ENCODE results near the gene TSPOAP1.
A peak's percentile ranks its signal among the peaks of the same experiment; 100 is the strongest.

Gene TSPOAP1

GRCh38 chr17:58278661-58279015 is 50.0 kb downstream of the TSPOAP1 start:
- no peak for DNase-seq (ENCODE audit: low read depth, low spot score)

DNA sequence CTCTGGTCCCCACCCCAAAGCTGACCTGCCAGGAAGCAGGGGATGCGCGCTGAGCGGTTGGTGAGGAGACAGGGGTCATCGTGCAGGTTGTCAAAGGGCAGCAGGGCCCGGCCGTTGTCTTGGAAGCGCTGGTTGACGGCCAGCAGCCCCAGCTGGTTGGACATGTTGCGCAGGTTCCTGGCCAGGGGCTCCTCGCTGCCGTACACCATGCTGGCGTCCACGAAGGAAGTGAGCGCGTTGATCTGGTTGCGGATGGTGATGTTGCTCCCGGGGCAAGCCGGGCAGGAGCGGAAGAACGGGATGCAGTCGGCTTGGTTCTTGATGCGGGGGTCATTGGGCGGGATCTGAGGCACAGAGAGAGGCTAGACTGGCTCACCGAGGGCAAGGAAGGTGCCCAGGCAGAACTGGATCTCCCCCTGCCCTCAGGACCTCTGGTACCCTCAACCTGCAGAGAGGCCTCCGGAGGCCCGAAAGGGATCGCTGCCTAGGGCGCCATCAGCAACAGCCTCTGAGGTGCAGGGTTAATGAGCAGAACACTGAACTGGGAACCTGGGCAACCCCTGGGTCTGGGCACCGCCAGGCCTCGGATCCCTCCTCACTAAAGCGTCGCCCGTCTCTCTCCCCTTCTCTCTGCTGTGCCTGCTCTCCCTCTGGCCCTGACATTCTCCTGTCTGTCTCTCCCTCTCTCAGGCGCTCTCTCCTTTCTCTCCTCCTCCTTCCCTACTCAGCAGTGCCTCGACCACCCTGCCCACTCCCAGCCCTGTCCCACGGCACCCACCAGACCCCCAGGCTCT is 50.6 kb downstream of the TSPOAP1 start:
- DNase-seq (ENCODE audit: low read depth, low spot score), result peak; percentile 35

DNA sequence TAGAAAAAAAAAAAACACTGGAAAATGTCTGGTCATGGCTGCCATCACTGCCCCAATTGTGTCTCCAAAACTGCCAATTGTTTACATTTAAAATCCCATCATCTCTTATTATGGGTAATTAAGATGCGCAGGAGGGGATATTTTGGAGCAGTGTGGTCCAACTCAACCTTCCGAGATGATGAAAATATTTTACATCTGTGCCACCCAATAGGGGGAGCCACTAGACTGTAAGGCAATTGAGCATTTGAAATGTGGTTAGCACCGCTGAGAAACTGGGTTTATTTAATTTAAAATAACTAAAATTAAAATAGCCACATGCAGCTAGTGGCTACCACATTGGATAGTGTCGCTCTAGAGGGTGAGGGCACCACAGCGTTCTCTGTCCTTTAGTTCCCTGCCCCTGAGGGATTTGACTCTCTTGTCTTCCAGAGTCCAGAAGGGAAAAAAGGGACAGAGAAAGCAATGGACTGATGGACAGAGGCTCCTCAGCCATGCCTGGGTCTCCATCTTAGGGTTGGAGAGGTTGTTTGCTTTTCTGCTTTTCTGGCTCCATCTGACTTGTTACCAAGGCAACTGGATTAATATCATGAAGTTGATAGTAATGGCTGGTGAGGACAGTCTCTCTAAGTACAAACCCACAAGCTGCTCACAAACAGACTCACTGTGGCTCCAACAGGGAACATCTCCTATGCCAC is 51.3 kb downstream of the TSPOAP1 start:
- no peak for DNase-seq (ENCODE audit: low read depth, low spot score)

- DNase-seq (ENCODE audit: low read depth, low spot score), result peak; percentile 23
Observed at GRCh38 chr17:58276423-58276822, 52.2 kb downstream of the TSPOAP1 start.

- DNase-seq (ENCODE audit: low read depth, low spot score), result no peak
Observed at GRCh38 chr17:58275417-58275816, 53.2 kb downstream of the TSPOAP1 start.

DNA sequence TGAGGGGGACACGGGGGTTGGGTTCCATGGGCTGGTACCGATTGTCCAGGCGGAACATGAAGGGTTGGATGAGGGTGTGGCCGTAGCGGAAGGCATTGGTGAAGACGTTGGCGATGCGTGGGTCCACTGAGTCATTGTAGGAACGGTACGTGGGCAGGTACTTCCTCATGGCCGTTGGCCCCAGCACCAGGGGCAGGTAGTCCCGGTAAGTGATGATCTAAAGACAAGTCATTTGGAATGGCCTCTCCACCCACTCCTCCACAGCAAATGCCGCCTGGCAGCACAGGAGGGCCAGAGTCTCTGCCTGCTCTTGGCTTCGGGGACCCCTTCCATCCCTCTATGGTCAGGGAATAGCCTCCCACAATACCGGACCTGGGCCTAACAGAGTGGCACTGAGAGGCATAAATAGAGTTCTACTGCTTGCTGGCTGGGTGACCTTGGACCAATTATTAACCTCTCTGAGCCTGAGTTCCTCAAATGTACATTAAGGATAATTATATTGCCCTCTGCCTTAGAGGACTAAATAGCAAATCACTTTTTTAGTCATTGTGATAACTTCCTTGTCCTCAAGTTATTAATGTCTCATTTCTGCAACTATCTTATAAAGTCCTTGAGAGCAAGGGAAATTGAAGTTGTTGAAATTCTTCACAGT is 55.0 kb downstream of the TSPOAP1 start:
- no peak for DNase-seq (ENCODE audit: low read depth, low spot score)

- DNase-seq (ENCODE audit: low read depth, low spot score), result no peak
Observed at GRCh38 chr17:58272367-58273280, 56.0 kb downstream of the TSPOAP1 start.

GRCh38 chr17:58271216-58271931 is 57.2 kb downstream of the TSPOAP1 start:
- no peak for DNase-seq (ENCODE audit: low read depth, low spot score)

DNA sequence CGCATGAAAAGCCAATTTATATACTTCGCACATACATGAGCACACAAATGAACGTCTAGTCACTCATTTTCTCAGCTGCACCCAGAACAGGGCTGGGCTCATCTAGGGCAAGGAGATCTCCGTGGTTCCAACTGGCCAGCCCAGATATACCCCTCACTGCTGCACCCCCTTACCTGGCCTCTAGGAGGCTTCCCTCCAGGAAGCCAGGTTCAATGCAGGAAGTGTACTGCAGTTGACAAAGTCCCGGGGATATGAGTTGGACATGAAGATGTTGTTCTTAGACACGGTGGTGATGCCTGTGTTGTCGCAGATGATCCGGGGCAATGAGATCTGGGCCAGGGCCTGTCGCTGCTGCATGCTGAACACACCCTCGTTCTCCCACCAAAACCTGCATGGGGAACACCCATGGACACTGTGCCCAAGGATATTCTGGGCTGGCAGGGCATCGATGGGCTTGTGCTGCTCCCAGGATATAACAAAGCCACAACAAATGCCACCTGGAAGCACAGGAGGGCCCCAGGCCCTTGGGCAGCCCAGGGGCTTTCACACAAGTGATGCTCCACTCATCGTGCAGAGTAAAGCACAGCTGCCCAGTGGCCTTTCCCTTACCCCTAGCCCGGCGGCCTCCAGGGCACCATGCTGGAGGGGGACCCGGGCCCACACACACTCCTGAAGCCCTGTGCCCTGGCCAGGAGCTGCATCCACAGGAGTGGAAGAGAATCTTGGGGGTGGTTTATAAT is 57.9 kb downstream of the TSPOAP1 start:
- no peak for DNase-seq (ENCODE audit: low read depth, low spot score)

DNA sequence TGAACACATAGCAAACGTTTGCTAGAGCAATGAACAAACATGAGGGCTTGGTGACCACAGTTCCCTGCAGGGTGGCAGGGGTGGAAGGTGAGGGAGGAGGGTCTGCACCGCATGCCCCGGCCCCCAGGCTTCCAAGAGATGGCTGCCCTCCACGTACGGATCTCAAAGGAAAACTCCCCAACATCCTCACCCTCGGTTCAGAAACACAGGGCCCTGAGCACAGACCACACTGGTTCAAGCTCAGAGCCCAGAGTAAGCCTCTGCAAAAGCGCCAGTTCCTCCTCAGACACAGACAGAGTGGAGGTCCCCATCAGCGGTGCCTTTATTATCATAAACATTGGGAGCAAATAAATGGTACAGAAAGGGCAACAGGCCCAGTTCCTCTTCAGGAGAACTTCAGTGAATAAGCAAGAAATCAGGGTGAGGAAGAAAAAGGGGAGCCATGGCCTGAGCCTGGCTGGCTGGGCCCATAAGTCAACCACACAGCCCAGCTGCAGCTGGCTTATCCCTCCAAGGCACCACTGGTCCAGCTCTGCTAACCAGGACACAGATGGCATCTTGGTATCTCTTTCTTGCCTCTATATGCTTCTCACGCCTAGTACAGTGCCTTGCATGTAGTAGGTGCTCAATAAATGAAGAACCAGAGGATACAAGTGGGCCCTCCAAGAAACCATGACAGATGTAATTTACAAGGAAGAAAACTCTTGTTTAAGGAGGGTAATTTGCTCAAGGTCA is 58.9 kb downstream of the TSPOAP1 start:
- DNase-seq (ENCODE audit: low read depth, low spot score), result no peak

DNA sequence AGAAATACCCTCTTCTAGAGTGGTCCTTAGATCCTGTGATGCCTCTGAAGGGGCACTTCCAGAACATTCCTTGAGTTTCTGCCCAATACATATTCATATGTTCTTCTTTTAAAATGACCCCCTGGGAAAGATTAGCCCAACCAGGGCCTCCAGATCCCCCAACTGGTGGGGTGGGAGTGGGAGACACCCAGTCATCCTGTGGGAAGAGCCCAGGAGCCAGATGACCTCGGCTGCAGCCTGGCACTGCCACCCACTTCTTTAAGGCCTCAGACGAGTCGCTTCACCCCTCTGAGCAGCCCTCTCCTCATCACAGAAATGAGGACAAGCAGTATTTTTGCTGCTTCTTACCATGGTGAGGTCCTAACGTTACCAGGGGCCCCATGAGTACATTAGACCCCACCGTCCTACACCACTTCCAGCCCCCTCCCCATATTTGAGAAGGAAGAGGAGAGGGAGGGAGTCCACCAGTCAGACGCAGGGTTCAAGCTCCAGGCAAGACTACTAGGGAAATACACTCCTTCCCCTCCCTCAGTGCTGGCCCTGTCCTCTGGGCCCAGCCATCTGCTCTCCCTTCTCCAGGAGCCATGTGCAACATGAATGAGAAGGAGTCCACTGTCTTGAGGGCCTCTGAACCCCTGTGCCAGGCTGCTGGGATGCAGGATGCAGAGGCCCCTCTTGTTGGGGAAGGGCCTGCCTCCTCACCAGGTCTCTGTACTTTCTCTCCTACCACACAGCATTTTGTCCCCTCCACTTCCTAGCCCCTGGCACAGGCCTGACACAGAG is 59.6 kb downstream of the TSPOAP1 start:
- no peak for DNase-seq (ENCODE audit: low read depth, low spot score)

DNA sequence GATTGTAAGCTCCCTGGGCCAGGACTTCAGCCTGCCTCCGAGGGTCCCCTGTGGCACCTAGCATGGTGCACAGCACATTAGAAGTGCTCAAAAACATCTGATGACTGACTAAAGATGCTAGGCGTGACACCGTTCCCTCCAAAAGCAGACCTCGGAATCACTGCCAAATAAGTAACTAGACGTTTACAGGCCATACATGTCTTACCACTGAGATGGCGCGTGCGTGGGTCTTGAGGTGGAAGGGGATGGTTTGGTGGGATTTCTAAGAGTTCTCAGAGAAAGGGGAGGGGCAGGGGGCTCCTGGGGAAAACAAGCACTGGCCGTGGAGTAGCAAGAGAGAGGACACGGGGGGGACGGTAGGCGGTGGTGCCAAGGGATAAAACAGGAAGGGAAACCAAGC is 60.3 kb downstream of the TSPOAP1 start:
- DNase-seq (ENCODE audit: low read depth, low spot score), result no peak

DNA sequence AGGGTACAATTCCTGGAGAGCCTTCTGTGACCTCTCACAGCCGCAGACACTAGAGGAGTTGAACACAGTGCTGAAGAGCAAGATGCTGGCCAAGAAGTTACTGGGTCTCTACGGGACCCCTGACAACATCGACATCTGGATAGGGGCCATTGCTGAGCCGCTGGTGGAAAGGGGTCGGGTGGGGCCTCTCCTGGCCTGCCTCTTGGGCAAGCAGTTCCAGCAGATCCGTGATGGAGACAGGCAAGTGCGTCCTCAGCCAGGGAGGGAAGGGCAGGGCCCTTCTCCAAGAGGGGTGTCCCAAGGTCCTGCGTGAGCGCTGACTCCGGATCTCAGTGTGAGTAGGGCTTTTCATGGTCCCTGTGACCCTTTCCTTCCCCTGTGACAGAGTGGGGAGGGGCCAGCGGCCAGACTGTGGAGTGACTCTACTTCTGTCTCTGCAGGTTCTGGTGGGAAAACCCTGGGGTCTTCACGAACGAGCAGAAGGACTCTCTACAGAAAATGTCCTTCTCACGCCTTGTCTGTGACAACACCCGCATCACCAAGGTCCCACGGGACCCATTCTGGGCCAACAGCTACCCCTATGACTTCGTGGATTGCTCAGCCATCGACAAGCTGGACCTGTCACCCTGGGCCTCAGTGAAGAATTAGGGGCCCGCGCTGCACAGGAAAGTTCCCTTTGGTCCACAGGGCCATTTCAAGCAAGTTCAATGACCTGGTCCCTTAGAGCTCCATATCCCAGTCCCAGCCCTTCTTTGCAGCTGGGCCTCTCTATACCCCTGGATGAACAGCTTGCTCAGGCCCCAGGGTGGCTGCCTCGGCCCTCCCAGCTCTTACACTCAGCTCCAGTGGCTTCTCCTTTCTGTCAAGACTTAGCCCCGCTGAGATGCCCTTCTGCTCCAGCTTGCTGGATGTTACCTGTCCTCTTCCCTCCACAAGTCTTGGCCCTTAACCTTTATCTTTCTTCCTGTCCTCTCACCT is 61.0 kb downstream of the TSPOAP1 start:
- no peak for DNase-seq (ENCODE audit: low read depth, low spot score)

DNA sequence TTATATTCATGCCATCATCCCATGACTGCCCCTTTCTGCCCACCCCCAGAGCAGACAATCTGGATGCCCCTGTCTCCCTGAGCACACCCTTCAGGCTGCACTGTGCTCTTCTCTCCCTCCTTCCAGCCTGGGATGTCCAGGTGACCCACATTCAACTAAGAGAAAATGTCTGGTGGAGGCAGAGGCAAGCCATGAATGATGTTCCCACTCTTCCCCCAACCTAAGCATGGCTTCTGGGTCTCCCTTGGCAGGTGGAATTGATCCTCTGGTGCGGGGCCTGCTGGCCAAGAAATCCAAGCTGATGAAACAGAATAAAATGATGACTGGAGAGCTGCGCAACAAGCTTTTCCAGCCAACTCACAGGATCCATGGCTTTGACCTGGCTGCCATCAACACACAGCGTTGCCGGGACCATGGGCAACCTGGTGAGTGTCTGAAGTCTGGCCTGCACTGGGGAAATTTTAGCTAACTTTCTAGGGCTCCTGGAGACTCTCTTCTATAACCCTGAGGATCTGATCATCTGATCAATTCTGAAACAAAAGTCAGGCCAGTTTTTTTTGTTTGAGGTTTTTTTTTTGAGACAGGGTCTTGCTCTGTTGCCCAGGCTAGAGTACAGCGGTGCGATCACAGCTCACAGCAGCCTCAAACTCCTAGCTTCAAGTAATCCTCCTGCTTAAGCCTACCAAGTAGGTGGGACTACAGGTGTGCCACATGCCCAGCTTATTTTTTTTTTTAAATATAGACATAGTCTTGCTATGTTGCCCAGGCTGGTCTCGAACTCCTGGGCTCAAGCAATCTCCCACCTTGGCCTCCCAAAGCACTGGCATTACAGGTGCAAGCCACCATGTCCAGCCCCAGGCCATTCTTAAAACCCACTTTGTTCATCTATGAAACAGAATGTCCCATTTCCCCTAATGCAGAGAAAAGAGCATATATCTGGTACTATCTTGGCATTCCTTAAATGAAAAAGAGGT is 62.4 kb downstream of the TSPOAP1 start:
- no peak for DNase-seq (ENCODE audit: low read depth, low spot score)

DNA sequence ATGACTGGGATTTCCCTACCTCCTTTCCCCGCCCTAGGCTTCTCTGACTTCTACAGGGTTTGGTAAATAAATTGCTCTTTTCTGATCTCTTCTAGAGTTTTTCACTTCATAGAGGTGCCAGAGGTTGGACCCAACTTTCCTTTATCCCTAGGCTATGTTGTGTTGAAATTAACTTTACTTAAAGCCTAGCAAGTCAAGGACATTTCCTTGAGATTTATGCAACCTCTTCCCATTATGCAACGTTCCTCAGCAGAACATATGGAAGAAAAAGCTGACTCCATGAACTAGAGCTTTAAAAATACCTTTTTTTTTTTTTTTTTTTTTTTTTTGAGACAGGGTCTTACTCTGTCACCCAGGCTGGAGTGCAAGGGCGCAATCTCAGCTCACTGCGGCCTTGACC is 63.3 kb downstream of the TSPOAP1 start:
- no peak for DNase-seq (ENCODE audit: low read depth, low spot score)

DNA sequence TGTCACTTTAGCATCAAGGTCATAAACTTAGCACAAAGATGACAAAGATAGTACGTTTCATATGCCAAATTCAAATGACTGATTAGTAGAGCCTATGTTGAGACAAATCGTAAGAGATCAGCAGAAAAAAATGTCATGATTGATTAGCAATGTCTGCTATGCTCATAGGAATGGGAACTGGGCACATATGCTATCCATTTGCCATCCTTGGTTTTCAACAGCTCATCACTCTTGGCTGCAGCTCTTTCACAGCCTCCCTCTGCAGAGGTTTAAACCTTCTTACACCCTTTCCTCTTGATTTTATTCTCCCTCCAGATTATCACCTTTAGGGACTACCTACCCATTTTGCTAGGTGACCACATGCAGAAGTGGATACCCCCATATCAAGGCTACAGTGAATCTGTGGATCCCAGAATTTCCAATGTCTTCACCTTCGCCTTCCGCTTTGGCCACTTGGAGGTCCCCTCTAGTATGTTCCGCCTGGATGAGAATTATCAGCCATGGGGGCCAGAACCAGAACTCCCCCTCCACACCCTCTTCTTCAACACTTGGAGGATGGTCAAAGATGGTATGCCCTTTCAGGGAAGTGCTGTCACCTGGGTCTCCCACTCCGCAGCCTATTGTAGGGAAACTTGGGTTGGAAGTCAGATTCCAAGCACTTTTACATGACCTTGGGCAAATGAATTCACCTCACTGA is 64.0 kb downstream of the TSPOAP1 start:
- no peak for DNase-seq (ENCODE audit: low read depth, low spot score)

All from ELF-1 (cell line).